ENCODE measurements around the gene C14orf93.

Gene C14orf93

DNA sequence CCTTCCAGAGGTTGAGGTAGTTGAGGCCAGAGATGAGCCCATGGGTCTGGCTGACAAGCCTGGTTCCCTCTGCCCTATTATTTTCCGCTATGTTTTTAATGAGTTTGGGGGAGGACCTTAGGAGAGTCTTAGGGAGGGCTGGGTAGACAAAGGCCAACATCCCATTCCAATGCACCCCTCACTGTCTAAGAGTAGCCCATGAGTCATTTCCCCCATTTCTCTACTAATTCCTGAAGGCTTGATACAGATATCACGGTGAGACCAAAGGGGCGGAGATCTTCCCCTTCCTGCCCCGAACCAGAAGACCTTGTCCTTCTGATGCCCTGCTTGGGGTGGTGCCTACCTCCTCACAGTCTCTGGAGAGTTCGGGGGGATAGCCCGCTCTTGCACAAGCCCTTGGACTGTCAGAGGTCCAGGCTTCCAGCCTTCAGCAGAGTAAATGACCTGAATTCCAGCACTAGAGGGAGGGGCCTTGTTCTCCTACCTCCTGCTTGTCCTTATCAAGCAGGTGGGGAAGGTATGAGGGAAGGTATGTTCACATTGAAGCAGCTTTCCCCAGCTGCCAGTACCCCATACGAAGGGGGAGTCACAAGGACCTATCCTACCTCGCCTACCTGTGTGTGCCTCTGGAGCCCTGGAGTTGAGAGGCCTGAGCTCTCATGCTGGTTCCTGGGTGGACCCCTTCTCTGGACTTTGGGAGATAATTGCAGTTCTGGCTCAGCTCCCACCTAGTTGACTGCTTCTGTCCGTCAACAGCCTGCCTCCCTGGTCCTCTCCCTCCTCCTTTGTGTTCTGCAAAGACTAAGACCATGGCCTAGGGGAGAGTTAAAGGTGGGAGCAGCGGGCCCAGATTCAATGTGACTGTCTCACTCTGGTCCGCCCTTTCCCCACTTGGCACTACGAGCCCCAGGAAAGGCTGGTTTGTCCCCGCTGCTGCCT, 35.7 kb upstream of the C14orf93 start:
- DNase-seq = no peak

DNA sequence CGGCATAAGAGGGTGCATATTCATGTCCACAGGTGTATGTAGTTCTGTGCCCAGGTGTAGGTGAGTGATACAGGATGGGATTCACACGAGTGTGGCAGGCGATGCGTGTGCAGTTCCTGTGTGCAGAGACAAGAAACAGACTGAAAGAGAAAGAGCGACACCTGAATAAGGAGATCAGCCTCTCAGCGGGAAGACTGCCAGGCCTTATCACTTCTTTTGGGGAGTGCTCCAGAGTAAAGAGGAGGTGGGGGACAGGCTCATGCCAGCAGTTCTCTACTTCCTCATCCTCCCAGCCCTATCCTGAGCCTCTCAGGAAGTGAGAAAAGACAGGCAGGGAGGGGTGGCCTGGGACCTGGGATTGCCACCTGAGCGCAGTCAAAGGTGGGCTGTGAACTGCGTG, 34.9 kb upstream of the C14orf93 start:
- no peak for DNase-seq

DNA sequence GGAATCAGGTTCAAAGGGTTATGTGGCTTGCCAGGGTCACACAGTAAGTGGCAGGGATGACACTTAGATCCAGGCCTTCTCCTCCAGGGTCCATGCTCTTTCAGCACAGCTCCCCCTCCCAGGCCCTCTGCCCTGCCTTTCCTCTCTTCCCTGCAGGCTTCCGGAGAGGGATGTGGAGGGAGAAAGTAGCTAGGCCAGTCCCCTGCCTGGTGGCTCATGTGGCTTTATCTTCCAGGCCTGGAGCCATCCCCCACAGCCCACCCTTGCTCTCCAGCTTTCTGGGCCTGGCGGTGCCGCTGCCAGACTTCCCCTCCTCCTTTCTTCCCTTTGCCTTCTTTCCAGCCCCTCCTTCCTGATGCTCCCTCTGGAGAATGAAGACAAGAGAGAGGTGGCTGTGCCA, 33.8 kb upstream of the C14orf93 start:
- DNase-seq = no peak

DNA sequence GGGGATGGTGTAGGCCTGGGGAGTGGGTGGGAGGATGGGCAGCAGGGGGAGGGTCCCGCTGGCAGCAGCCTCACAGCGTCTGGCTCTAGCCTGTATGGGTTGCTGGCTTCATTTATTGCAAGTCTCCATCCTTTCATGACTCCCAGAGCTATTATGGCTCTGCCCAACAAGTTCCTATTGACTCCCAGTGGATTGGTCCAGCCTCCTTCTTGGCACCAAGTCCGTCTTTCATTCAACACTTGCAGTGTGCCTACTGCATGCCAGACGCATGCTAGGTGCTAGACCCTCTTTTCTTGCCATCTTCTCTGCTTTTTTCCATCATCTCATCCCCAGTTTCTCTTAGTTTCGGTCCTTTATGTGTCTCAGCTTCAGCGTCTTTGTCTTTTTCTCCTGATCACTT, 33.2 kb upstream of the C14orf93 start:
- DNase-seq = no peak

DNA sequence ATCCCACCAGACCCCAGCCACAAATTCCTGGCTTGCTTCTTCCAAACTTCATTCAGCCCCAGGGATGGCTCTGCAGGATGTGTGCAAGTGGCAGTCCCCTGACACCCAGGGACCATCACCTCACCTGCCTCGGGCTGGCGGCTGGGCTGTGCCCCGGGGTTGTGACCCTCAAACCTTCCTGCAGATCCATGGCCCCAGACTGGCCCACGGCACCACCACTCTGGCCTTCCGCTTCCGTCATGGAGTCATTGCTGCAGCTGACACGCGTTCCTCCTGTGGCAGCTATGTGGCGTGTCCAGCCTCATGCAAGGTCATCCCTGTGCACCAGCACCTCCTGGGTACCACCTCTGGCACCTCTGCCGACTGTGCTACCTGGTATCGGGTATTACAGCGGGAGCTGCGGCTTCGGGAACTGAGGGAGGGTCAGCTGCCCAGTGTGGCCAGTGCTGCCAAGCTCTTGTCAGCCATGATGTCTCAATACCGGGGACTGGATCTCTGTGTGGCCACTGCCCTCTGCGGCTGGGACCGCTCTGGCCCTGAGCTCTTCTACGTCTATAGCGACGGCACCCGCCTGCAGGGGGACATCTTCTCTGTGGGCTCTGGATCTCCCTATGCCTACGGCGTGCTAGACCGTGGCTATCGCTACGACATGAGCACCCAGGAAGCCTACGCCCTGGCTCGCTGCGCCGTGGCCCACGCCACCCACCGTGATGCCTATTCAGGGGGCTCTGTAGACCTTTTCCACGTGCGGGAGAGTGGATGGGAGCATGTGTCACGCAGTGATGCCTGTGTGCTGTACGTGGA, 32.4 kb upstream of the C14orf93 start, which contains the start of gene PSMB11:
Gene PSMB11 (plus strand): TSS at position 51 of the 804 bp plus-strand sequence. CDS start 14 bp downstream, at position 65.
- DNase-seq = no peak

DNA sequence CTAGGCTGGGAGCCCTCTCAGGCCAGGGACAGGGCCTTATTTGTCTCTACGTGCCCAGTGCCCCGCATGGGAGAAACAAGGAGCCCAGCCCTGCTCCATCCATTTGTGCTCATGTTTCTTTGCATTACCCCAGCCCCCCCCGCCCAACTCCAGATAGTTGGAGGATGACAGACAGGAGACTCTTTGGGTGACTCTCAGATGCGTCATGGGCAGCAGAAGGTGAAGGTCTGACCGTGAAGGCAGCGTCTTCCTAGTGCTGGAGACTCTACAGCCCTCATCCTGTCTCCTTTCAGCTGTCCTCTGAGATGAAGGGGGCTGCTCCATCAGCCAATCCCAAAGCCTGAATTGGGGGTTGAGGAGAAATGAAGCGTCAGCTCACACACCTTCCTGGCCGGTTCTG, 31.8 kb upstream of the C14orf93 start:
- no peak for DNase-seq

DNA sequence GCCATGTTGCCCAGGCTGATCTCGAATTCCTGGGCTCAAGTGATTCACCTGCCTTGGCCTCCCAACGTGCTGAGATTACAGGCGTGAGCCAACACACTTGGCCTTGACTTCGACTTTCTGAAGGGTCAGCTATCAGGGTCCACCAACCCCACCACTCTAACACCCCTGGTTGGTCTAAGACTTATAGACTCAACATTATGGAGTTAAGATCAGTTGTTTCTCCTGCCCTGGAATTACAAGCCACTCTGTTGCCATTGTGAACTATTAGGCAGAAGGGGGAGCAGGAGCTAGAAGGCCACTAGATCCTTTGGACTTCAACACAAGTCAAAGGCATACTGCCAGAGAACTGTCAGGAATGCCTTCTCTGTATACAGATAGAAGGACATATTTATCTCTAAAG, 30.2 kb upstream of the C14orf93 start:
- DNase-seq = no peak

DNA sequence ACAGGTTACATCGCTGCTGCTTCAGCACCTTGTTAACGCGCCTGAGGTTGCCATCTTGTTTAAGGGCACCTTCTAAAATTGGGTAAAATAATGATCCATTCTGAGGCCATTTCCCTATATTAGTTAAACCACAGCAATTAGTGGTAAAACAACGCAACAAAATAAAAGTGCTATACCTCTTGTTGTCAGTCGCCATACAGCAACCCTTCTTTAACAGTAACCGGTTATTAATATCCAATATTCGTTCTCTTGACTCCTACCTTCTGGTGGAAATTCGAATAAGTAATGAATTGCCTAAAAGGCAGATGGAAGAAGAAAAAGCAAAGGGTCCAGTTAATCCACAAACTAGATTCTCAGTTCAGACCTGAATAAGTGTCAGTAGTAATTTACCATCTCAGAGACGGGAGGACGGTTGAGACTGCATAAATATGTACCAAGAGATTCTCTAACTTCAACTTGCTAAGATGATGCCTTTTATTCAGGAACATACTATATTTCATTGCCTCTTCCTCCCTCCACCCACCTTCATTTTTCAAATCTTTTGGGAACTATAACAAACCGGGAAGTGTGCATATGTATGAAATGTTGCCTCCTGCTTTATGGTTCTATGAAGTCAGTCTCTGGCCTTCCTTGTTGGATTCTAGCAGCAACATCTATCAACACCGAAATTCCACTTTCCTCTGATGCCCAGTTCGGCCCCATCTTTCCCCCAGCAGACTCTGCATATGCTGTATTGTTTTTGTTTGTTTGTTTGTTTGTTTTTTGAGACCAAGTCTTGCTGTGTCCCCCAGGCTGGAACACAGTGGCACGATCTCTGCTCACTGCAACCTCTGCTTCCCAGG, 25.6 kb upstream of the C14orf93 start:
- no peak for DNase-seq

DNA sequence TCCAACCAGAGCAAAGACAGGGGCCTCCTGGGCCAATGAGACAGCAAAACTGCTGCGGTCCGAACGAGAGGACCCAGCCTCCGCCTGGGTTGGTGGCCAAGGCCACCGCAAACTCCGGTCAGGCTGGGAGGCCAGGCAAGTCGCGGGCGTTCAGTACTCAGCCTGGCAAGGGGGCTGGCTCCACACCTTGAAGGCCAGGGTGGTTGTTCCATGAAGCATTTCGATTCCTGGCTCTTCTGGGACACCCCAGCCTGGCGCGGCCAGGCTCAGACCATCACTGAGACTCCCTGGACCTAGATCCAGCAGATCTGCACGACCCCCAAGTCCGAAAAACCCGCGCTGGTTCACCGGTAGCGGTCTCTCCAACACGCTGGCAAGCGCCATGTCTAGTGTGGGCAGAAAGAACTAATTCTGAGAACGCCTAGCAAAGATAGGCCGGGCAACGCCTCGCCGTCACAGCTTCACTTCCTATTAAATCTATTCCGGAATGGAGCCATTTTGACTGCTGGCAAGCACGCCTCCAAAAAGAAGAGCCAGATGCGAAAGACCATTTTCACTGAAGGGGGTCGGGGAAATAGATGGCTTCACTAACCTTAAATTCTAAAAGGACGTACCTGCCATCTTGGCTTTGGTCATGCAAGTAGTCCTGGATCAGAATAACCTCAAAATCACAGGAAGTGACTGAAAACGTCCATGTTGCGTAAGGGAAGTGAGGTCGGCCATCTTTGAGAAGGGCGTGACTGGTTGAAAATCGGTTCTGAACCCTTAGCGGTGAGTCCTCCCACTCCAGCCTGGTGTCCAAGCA, 24.8 kb upstream of the C14orf93 start, which contains the start of gene PSMB5:
Gene PSMB5 (minus strand): TSS at position 403 of the 805 bp plus-strand sequence. CDS start 19 bp downstream, at position 384.
- DNase-seq = peak; percentile 91

DNA sequence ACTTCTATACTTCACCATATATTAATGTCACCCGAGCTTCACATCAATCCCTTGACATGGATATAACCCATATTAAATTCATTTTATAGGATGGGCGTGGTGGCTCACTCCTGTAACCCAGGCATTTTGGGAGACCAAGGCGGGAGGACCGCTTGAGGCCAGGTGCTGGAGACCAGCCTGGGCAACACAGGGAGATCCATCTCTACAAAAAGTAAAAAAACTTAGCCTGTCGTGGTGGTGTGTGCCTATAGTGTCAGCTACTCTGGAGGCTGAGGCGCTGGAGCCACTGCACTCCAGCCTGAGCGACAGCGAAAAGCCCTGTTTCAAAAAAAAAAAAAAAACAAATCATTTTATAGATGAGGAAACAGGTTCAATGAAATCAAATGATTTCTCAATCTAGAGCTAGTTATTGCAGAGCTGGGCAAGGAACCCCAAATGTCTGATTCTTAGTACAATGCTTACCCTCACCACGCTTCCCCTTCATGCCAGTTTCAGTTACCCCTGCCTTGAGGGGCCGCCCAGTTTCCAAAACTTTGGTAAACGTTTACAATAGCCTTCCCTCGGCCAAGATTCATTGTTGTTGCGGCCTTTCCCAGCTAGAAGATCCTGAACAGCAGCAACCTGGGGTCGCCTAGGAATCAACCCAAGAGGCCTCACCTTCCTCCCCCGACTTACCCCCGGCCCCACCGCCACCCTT, 24.0 kb upstream of the C14orf93 start:
- DNase-seq = no peak

DNA sequence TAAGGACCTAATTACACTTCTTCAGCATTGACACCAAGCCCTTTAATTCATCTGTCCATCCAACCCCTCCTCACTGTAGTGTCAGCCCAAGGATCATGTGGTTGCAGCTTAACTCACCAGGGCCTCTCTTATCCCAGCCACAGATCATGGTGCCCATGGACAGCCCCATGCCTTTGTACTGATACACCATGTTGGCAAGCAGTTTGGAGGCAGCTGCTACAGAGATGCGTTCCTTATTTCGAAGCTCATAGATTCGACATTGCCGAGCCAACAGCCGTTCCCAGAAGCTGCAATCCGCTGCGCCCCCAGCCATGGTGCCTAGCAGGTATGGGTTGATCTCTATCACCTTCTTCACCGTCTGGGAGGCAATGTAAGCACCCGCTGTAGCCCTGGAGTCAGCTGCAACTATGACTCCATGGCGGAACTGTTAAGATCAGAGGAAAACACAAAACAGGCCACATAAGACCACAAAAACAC, 23.3 kb upstream of the C14orf93 start:
- DNase-seq = no peak

DNA sequence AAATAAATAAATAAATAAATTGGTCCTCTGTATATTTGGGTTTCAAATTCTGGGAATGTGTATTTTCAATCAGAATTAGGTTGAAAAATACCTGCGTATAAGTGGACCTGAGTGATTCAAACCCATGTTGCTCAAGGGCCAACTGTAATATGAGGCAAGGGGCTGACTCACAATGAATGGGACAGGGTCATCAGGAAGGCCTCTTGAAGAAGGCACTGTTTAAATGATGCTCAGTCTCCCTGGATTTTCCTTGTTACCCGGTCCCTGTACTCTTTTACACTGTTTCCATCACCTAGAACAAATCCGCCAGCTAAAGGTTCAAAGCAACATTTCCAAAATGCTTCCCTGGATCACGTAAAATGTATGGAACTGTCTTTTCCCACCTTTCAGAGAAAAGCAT, 21.0 kb upstream of the C14orf93 start:
- no peak for DNase-seq

DNA sequence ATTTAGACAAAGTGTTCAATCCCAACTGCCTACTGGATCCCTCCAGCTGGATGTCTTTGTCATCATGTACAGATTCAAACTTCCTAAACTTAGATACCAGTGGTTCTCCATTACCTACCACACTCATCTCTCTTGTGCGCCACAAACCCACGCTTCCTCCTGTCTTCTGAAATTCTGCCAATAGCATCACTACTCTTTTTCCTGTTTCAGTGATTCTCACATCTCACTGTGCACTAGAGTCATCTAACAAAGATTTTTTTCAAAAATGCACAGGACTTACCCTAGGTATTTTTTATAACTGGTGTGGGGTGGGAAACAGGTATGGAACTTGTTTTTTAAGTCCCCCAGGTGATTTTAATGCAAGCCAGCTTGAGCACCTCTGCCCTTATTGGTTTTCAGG, 18.9 kb upstream of the C14orf93 start:
- DNase-seq = no peak

DNA sequence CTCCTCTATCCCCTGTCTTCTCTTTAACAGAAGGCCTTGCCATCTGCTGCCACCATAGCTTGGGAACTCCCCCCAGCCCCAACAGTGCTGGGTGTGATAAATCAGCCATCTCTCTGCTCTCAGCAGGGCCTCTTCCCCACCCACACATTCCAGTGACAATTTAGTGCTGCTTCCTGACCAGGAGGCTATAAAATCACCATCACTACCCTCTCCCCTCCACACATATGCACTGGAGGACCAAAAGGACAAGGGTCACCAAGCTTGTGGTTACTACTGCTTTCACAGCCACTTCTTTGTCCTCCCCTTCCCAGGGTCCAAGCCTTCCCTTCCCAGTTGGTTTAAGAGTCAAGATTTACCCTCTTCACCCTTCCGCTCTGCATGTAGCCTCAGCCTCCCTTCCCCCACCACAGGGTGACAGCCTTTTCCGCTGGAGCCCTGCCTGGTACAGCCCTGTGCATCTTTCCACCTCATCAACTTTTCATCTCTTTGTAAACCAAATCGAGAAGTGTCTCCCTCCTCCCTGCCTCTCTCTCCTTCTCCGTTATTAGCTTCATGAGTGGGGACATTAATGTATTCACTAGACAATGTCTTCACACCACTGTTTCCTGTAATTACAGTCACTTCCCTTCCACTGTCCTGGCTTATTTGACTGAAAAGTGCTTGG, 15.3 kb upstream of the C14orf93 start:
- DNase-seq = no peak

DNA sequence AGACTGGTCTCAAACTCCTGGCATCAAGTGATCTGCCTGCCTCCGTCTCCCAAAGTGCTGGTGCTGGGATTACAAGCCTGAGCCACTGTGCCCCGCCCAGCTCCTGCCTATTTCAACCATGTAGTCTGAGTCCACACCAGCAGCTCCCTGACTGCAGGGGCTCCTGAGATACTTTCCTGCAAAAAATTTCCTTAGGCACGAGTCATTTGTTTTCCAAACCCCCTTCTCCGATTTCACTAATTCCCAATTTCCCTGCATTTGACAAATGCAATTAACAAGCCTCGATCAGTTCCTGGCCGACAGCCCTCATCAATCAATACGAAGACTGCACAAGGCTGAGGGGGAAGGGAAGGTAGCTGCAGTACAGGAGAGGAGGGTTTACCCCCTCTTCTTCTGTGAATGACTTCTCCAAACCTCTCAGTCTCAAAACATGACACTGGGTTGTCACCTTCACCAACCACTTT, 14.7 kb upstream of the C14orf93 start:
- no peak for DNase-seq

DNA sequence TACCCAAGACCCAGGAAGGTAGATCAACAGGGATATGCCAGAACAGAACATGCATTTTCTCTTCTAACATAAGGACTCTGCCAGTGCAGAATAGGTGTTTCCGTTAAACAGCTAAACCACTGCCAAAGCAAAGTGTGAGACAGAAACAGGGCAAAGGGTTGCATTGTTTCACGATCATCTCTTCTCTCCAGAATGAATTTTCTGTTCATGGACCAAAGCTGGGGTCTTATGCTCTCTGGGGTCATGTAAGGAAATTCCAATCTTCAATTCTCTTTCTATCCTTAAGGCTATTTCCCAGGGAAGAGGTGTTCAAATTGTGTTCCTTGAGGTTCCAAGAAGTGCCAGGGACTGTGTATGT, 13.8 kb upstream of the C14orf93 start:
- DNase-seq = no peak

DNA sequence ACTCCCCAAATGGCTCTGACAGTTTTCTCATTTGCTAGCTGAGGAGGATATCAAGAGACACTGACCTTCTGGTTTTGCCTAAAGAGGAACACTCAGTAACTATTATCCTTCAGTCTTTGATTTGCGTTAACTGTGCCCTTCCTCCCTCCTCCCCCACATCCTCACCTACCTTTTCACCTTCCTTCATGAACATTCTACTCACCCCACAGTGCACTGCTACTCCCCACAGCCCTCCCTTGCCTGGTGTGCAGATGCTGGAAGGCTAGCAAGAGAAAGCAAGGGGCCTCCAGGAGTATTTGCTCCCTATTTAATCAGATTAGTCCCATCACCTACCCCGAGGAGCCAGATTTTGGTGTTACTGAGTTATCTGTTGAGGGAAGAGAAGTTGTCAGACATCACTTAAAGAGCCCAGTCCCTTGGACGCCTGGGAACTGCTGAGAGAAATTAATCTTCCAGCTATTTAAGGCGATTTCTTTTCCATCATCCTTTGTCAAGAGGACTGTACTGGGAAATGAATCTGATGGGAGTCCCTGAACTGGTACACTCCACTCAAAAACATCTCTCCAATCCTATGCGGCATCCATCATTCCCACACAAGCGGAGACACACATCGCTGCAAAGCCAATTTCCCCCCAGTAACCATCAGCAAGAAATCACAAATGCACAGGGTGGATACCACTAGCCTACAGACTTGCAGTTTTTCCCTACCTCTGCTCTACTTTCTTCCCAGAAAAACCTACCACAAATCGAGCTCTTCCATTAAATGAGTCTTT, 13.3 kb upstream of the C14orf93 start:
- no peak for DNase-seq

DNA sequence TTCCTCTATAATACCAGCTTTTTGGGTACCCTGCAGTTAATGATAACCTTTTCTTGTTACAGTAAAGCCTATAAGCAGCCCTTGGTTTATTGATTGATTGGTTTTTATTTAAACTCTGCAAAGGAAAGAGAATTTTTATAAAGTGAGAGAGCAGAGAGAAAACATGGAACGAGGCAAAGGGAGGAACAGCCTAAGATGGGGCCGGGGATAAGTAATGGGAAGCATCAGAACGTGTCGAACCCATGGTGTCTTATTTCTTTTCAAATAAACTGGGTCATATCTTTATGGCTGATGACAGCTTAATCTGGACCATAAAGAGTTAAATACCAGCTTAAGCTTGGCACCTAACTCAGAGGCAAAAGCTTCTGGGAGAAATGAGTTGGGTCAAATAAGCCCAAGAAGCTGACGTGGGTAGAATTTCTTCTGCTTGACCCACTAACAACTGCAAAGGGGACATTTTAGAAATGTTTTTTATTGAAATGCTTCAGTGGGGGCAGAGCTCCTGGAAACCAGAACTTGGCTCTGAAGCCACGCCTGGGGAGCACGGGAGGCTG, 12.0 kb upstream of the C14orf93 start:
- DNase-seq = no peak

DNA sequence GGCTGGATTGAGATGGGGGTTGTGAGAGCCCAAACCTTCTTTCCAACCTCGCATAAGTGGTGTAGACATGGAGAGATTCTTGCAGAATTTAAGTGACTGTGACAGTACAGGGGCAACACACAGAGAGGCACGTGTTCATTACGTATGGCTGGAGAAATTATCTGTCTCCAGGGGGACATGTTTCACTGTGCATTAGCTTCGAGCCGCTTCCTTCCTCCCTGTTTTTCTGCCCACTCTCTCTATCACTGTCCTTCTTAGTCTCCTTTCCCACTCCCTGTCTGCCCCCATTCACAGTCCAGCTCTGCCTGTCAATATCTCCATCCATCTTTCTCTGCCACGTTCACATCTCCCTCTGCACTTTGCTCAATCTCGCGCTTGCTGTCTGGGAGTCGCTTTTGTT, 11.5 kb upstream of the C14orf93 start:
- DNase-seq = no peak
